ENCODE measurements around the gene EREG. TPM values are rescaled to one million over a fixed set of nuclear protein-coding genes. Genes with fewer than 3 reads are reported as not detected.

EREG gene
- total and polyA plus RNA-seq, 10 of the 15 experiments (the other 5 are each of a cell fraction or from before 2014, with no cell fraction given), result not detected

DNA sequence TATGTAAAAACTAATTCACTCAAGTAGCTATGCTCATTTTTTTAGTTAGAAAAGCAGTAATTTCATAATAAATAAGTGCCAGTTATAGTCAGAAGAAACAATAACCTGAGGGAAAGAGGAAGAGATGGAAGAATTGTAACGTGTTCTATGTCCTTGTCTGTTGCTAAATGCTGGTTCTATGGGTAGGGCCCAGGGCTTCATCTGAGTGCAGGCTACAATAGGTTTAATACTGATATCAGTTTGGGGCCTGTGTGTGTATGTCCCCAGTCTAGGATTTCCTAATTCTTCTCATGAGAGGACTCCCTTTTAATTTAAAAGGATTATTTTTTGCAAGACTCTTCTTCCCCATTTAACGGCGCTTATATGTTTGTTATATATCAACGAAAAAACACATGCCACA, 3.3 kb upstream of the EREG start (continued):
- TF ChIP-seq TARDBP (IDR thresholded peaks at IDR 0.05; ENCODE audit: borderline replicate concordance) (no peak), POLR2AphosphoS5 (IDR thresholded peaks at IDR 0.05; ENCODE audit: low read length) (no peak), ATF7 (IDR thresholded peaks at IDR 0.05; ENCODE audit: low read depth) (no peak), RFX5 (IDR thresholded peaks at IDR 0.05; ENCODE audit: low read depth, low read length) (no peak), EED (IDR thresholded peaks at IDR 0.05; ENCODE audit: low read depth) (no peak), HDGF (IDR thresholded peaks at IDR 0.05) (no peak), SMAD1 (IDR thresholded peaks at IDR 0.05; ENCODE audit: low read depth, partially characterized antibody) (no peak)
- TF ChIP-seq, protein P1, sequence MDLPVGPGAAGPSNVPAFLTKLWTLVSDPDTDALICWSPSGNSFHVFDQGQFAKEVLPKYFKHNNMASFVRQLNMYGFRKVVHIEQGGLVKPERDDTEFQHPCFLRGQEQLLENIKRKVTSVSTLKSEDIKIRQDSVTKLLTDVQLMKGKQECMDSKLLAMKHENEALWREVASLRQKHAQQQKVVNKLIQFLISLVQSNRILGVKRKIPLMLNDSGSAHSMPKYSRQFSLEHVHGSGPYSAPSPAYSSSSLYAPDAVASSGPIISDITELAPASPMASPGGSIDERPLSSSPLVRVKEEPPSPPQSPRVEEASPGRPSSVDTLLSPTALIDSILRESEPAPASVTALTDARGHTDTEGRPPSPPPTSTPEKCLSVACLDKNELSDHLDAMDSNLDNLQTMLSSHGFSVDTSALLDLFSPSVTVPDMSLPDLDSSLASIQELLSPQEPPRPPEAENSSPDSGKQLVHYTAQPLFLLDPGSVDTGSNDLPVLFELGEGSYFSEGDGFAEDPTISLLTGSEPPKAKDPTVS (IDR thresholded peaks at IDR 0.05; ENCODE audit: low read depth, low read length), result no peak

DNA sequence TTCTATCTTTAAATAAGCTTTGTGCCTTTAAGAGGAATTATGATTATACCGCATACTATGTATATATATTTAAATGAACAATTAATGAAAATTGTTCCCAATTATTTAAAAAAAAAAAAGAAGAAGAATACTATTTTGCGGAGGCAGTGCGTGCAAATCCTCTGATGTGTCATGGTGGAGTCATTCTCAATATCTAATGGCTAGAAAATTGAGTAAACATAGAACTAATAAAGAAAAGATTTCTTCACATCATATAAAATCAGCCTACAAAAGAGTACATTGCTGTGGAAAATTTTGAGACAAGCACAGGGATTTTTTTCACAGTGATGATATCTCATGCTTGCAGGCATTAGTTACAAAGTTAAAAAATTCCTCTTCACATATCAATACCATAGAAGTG, 2.6 kb upstream of the EREG start:
- Histone ChIP-seq H3K4me1 (ENCODE audit: control insufficient read depth, insufficient read depth, low read length) (no peaks in the 10 kb centered on the region; the same call in 1 of the 2 replicates), H3K9ac (ENCODE audit: control insufficient read depth, insufficient read depth, low read length) (no peak overlapping the region), H3K27me3 (replicated peaks in 1 of 2; ENCODE audit: control insufficient read depth in 2 of 2, insufficient read depth in 2 of 2, low read length in 1 of 2) (peaks cover 2 to 10% of the 10 kb centered on the region in 2 experiments; a peak in 3 of 4 replicates), H3K4me2 (ENCODE audit: control insufficient read depth, insufficient read depth) (no peak overlapping the region), H3K27ac (ENCODE audit: control insufficient read depth, insufficient read depth) (no peak overlapping the region), H3K9me3 (replicated peaks; ENCODE audit: control insufficient read depth, insufficient read depth, low read length) (no peaks in the 10 kb centered on the region), H3K79me2 (ENCODE audit: control insufficient read depth, insufficient read depth, low read length) (no peaks in the 10 kb centered on the region), H2AFZ (ENCODE audit: control insufficient read depth, low read depth, low read length) (no peak overlapping the region), H3K4me3 (no peak overlapping the region), H3K36me3 (ENCODE audit: control insufficient read depth in 2 of 2, insufficient read depth in 2 of 2, low read length in 1 of 2) (no peaks in the 10 kb centered on the region), H4K20me1 (ENCODE audit: control insufficient read depth, insufficient read depth) (no peaks in the 10 kb centered on the region)
- ChIA-PET RAD21 (ENCODE audit: unreplicated experiment) (no interaction called here), CTCF (interaction anchor here (0.7 kb wide), 1 partner anchor 168 kb away, joined by 3 read pairs; no protein-coding TSS in a partner anchor), SMC1A (ENCODE audit: uncharacterized antibody, unreplicated experiment) (no interaction called here), POLR2A (no interaction called here)
- BruUV-seq (replicated peaks), result no TSS peak
- WGBS (ENCODE audit: insufficient coverage, insufficient replicate concordance, low lambda C conversion rate, missing lambda C conversion rate), result 57% methylated on average over 3 of the region's 3 CpGs
- TF ChIP-seq CHD4 (IDR thresholded peaks at IDR 0.05) (no peak), SREBF2 (IDR thresholded peaks at IDR 0.05; ENCODE audit: low read length) (no peak), RELA (IDR thresholded peaks at IDR 0.05; ENCODE audit: borderline replicate concordance, partially characterized antibody) (no peak), YY1 (IDR thresholded peaks at IDR 0.05; ENCODE audit: low read depth, low read length) (no peak)
- TF ChIP-seq, protein P2, sequence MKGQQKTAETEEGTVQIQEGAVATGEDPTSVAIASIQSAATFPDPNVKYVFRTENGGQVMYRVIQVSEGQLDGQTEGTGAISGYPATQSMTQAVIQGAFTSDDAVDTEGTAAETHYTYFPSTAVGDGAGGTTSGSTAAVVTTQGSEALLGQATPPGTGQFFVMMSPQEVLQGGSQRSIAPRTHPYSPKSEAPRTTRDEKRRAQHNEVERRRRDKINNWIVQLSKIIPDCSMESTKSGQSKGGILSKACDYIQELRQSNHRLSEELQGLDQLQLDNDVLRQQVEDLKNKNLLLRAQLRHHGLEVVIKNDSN (IDR thresholded peaks at IDR 0.05; ENCODE audit: borderline replicate concordance, extremely low read length, insufficient read depth, low read depth, low read length), result no peak
- TF ChIP-seq, protein P3, sequence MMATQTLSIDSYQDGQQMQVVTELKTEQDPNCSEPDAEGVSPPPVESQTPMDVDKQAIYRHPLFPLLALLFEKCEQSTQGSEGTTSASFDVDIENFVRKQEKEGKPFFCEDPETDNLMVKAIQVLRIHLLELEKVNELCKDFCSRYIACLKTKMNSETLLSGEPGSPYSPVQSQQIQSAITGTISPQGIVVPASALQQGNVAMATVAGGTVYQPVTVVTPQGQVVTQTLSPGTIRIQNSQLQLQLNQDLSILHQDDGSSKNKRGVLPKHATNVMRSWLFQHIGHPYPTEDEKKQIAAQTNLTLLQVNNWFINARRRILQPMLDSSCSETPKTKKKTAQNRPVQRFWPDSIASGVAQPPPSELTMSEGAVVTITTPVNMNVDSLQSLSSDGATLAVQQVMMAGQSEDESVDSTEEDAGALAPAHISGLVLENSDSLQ (IDR thresholded peaks at IDR 0.05), result no peak
- in situ Hi-C loops (cut with MboI) (no loop called here), intact Hi-C loops (cut with micrococcal nuclease; ENCODE audit: unreplicated experiment) (no loop called here)
- no peak for FAIRE-seq
- ATAC-seq, result no peak
- DNase-seq (ENCODE audit: low read depth, low spot score), result no peak

Measured in GM12878 (cell line).